HEK293 (cell line): Measurements from ENCODE around the gene VAV2.

Source experiments
- FEZF1 ChIP-seq: fragments of 450-650 bp; formaldehyde crosslinking; IDR thresholded peaks from 2 replicates; pipeline ENCODE4 v1.5.1; 2016; ENCODE audit warnings: missing biosample characterization, missing genetic modification characterization
- KLF7 ChIP-seq: fragments of 450-650 bp; formaldehyde crosslinking; IDR thresholded peaks from 2 replicates; pipeline ENCODE4 v1.5.1; 2016; ENCODE audit warnings: missing biosample characterization, missing genetic modification characterization, borderline replicate concordance
- MYNN ChIP-seq: fragments of 450-650 bp; formaldehyde crosslinking; IDR thresholded peaks from 2 replicates; pipeline ENCODE4 v1.5.1; 2016; ENCODE audit warnings: missing biosample characterization, missing genetic modification characterization, borderline replicate concordance
- OVOL3 ChIP-seq: fragments of 450-650 bp; formaldehyde crosslinking; IDR thresholded peaks from 2 replicates; pipeline ENCODE4 v1.5.1; 2016; ENCODE audit warnings: missing biosample characterization, missing genetic modification characterization
- PBX3 ChIP-seq: sonication (generic); formaldehyde crosslinking; IDR thresholded peaks from 2 replicates; pipeline ENCODE4 v1.8.1; 2022; ENCODE audit warnings: mild to moderate bottlenecking, moderate library complexity, missing genetic modification reagents
- PRDM6 ChIP-seq: fragments of 450-650 bp; formaldehyde crosslinking; IDR thresholded peaks from 2 replicates; pipeline ENCODE4 v1.5.1; 2017; ENCODE audit warnings: missing biosample characterization, missing genetic modification characterization
- SP2 ChIP-seq: fragments of 450-650 bp; formaldehyde crosslinking; IDR thresholded peaks from 2 replicates; pipeline ENCODE4 v1.5.1; 2016; ENCODE audit warnings: missing biosample characterization, missing genetic modification characterization
- TSHZ1 ChIP-seq: fragments of 450-650 bp; formaldehyde crosslinking; IDR thresholded peaks from 2 replicates; pipeline ENCODE4 v1.5.1; 2016; ENCODE audit warnings: missing biosample characterization, missing genetic modification characterization, borderline replicate concordance
- YY1 ChIP-seq: fragments of 450-650 bp; formaldehyde crosslinking; IDR thresholded peaks from 2 replicates; pipeline ENCODE4 v1.5.1; 2018; ENCODE audit warnings: missing biosample characterization, missing genetic modification characterization
- ZBTB17 ChIP-seq: fragments of 450-650 bp; formaldehyde crosslinking; IDR thresholded peaks from 2 replicates; pipeline ENCODE4 v1.5.1; 2016; ENCODE audit warnings: missing biosample characterization, missing genetic modification characterization
- ZBTB20 ChIP-seq: fragments of 450-650 bp; formaldehyde crosslinking; IDR thresholded peaks from 2 replicates; pipeline ENCODE4 v1.5.1; 2016; ENCODE audit warnings: missing biosample characterization, missing genetic modification characterization
- ZBTB7A ChIP-seq: fragments of 450-650 bp; formaldehyde crosslinking; IDR thresholded peaks from 2 replicates; pipeline ENCODE4 v1.5.1; 2016; ENCODE audit warnings: low read depth, missing biosample characterization, missing genetic modification characterization
- ZBTB8A ChIP-seq: fragments of 450-650 bp; formaldehyde crosslinking; IDR thresholded peaks from 2 replicates; pipeline ENCODE4 v1.5.1; 2016; ENCODE audit warnings: missing biosample characterization, missing genetic modification characterization
- ZNF10 ChIP-seq: fragments of 450-650 bp; formaldehyde crosslinking; IDR thresholded peaks from 2 replicates; pipeline ENCODE4 v1.5.1; 2017; ENCODE audit warnings: missing biosample characterization, missing genetic modification characterization
- ZNF211 ChIP-seq: fragments of 450-650 bp; formaldehyde crosslinking; IDR thresholded peaks from 2 replicates; pipeline ENCODE4 v1.5.1; 2016; ENCODE audit warnings: low read depth, missing biosample characterization, missing genetic modification characterization
- ZNF302 ChIP-seq: fragments of 450-650 bp; formaldehyde crosslinking; IDR thresholded peaks from 2 replicates; pipeline ENCODE4 v1.5.1; 2016; ENCODE audit warnings: missing biosample characterization, missing genetic modification characterization, low read depth
- ZNF394 ChIP-seq: fragments of 450-650 bp; formaldehyde crosslinking; IDR thresholded peaks from 2 replicates; pipeline ENCODE4 v1.5.1; 2016; ENCODE audit warnings: missing biosample characterization, missing genetic modification characterization, mild to moderate bottlenecking, moderate library complexity, borderline replicate concordance
- ZNF416 ChIP-seq: fragments of 450-650 bp; formaldehyde crosslinking; IDR thresholded peaks from 2 replicates; pipeline ENCODE4 v1.5.1; 2016; ENCODE audit warnings: missing biosample characterization, missing genetic modification characterization
- ZNF513 ChIP-seq: fragments of 450-650 bp; IDR thresholded peaks from 2 replicates; pipeline ENCODE4 v1.5.1; 2018; ENCODE audit warnings: missing biosample characterization, missing genetic modification characterization
- ZNF548 ChIP-seq: fragments of 450-650 bp; formaldehyde crosslinking; IDR thresholded peaks from 2 replicates; pipeline ENCODE4 v1.5.1; 2016; ENCODE audit warnings: missing biosample characterization, missing genetic modification characterization
- ZNF558 ChIP-seq: fragments of 450-650 bp; formaldehyde crosslinking; IDR thresholded peaks from 2 replicates; pipeline ENCODE4 v1.5.1; 2016; ENCODE audit warnings: missing biosample characterization, missing genetic modification characterization
- ZNF560 ChIP-seq: fragments of 450-650 bp; formaldehyde crosslinking; IDR thresholded peaks from 2 replicates; pipeline ENCODE4 v1.5.1; 2017; ENCODE audit warnings: missing biosample characterization, missing genetic modification characterization, borderline replicate concordance
- ZNF580 ChIP-seq: fragments of 450-650 bp; formaldehyde crosslinking; IDR thresholded peaks from 2 replicates; pipeline ENCODE4 v1.5.1; 2016; ENCODE audit warnings: missing biosample characterization, missing genetic modification characterization
- ZNF629 ChIP-seq: fragments of 450-650 bp; formaldehyde crosslinking; IDR thresholded peaks from 2 replicates; pipeline ENCODE4 v1.5.1; 2017; ENCODE audit warnings: missing biosample characterization, missing genetic modification characterization
- ZNF660 ChIP-seq: fragments of 450-650 bp; IDR thresholded peaks from 2 replicates; pipeline ENCODE4 v1.5.1; 2018; ENCODE audit warnings: missing biosample characterization, mild to moderate bottlenecking, missing genetic modification characterization
- ZNF692 ChIP-seq: fragments of 450-650 bp; formaldehyde crosslinking; IDR thresholded peaks from 2 replicates; pipeline ENCODE4 v1.5.1; 2016; ENCODE audit warnings: missing biosample characterization, missing genetic modification characterization
- ZNF837 ChIP-seq: fragments of 450-650 bp; formaldehyde crosslinking; IDR thresholded peaks from 2 replicates; pipeline ENCODE4 v1.5.1; 2016; ENCODE audit warnings: missing biosample characterization, missing genetic modification characterization
- ZSCAN18 ChIP-seq: fragments of 450-650 bp; formaldehyde crosslinking; IDR thresholded peaks from 2 replicates; pipeline ENCODE4 v1.5.1; 2016; ENCODE audit warnings: missing biosample characterization, missing genetic modification characterization
- ZSCAN23 ChIP-seq: fragments of 450-650 bp; formaldehyde crosslinking; IDR thresholded peaks from 2 replicates; pipeline ENCODE4 v1.5.1; 2016; ENCODE audit warnings: missing biosample characterization, missing genetic modification characterization

Gene VAV2

GRCh38 chr9:134024828-134025605 lies 32.9 kb upstream of the VAV2 start, which contains the start of gene BRD3OS (continued):
- no peak for TF ChIP-seq ZNF692
- TF ChIP-seq KLF7 (tag by site-specific recombination): no peak
- TF ChIP-seq MYNN: no peak
- TF ChIP-seq ZBTB20 (tag by site-specific recombination): no peak
- no peak for TF ChIP-seq FEZF1 (tag by site-specific recombination)
- TF ChIP-seq PBX3 (CRISPR knock-in tag): 0 out of 2 replicates have a peak, but pooled peaks have one; percentile 67
- TF ChIP-seq ZBTB8A (tag by site-specific recombination): no peak; the same call in 1 of the 2 replicates
- no peak for TF ChIP-seq ZNF211 (tag by site-specific recombination)
- no peak for TF ChIP-seq PRDM6 (tag by site-specific recombination)
- TF ChIP-seq ZNF580 (tag by site-specific recombination): no peak
- TF ChIP-seq ZSCAN18 (tag by site-specific recombination): no peak
- 0 out of 2 replicates have a peak, but pooled peaks have one; percentile 30 for TF ChIP-seq ZBTB7A (tag by site-specific recombination)
- TF ChIP-seq ZNF416 (tag by site-specific recombination): no peak
- no peak for TF ChIP-seq ZNF837
- peak; percentile 55; the same call in 1 of the 2 replicates for TF ChIP-seq ZNF513
- peak; percentile 90 for TF ChIP-seq ZBTB17 (tag by site-specific recombination)
- no peak for TF ChIP-seq ZSCAN23 (tag by site-specific recombination)
- TF ChIP-seq ZNF558: no peak
- TF ChIP-seq YY1: no peak
- no peak for TF ChIP-seq TSHZ1
- TF ChIP-seq OVOL3 (tag by site-specific recombination): no peak
- peak; percentile 79 for TF ChIP-seq SP2 (tag by site-specific recombination)
- TF ChIP-seq ZNF394: peak; percentile 100
- TF ChIP-seq ZNF629 (tag by site-specific recombination): no peak
- TF ChIP-seq ZNF560 (tag by site-specific recombination): no peak
- no peak for TF ChIP-seq ZNF302 (tag by site-specific recombination)
- no peak for TF ChIP-seq ZNF10 (tag by site-specific recombination)
- TF ChIP-seq ZNF548 (tag by site-specific recombination): no peak
- peak; percentile 59; the same call in 1 of the 2 replicates for TF ChIP-seq ZNF660 (tag by site-specific recombination)
